ENCODE results near the gene SUPT7L. TPM values are rescaled to one million over a fixed set of nuclear protein-coding genes. Genes with fewer than 3 reads are reported as not detected.
"Not testable (repeated sequence)": the region's sequence is repeated elsewhere in the genome, so short reads cannot be mapped to it uniquely, and the experiment has no call there.

Gene SUPT7L
- total RNA-seq, 4 donors from 2014 or later: 28.2 to 46.2 (median 40.2) TPM

- Histone ChIP-seq H3K9me3 (no peaks in the 10 kb centered on the region), H3K27ac (no peak overlapping the region), H3K4me3 (no peak overlapping the region), H3K36me3 (peaks cover 0 to 58% (median 0%) of the 10 kb centered on the region in 3 donors), H3K27me3 (no peaks in the 10 kb centered on the region), H3K4me1 (peaks cover 0 to 15% (median 0%) of the 10 kb centered on the region in 4 donors)
- TF ChIP-seq POLR2A (IDR thresholded peaks at IDR 0.05): no peak
- TF ChIP-seq CTCF (IDR thresholded peaks at IDR 0.05): peak; percentile 74 to 99 (median 98)
- DNase-seq: peak; percentile 59 to 92 (median 85)
Measured at GRCh38 chr2:27683390-27684071, 20.1 kb upstream of the SUPT7L start.

GRCh38 chr2:27682334-27682771, 18.9 kb upstream of the SUPT7L start:
- peaks cover 0 to 58% (median 0%) of the 10 kb centered on the region in 3 donors for H3K36me3 ChIP-seq
- H3K27me3 ChIP-seq, H3K27ac ChIP-seq, H3K9me3 ChIP-seq, H3K4me3 ChIP-seq, DNase-seq: not testable (repeated sequence)
- H3K4me1 ChIP-seq: peaks cover 0 to 15% (median 0%) of the 10 kb centered on the region in 4 donors

GRCh38 chr2:27681841-27682240, 18.4 kb upstream of the SUPT7L start:
- H3K27me3 ChIP-seq: no peaks in the 10 kb centered on the region
- TF ChIP-seq CTCF (IDR thresholded peaks at IDR 0.05) (no peak), POLR2A (IDR thresholded peaks at IDR 0.05) (no peak)
- H3K36me3 ChIP-seq: peaks cover 0 to 58% (median 0%) of the 10 kb centered on the region in 3 donors
- peak in 1 of 3 donors; percentile 67 for DNase-seq
- peaks cover 0 to 15% (median 0%) of the 10 kb centered on the region in 4 donors for H3K4me1 ChIP-seq
- H3K27ac ChIP-seq: no peak overlapping the region
- H3K9me3 ChIP-seq: no peaks in the 10 kb centered on the region
- no peak overlapping the region for H3K4me3 ChIP-seq

GRCh38 chr2:27680571-27680970, 17.2 kb upstream of the SUPT7L start:
- Histone ChIP-seq H3K36me3 (peaks cover 0 to 58% (median 0%) of the 10 kb centered on the region in 3 donors), H3K4me3 (no peak overlapping the region), H3K27ac (no peak overlapping the region), H3K27me3 (no peaks in the 10 kb centered on the region), H3K4me1 (peaks cover 0 to 15% (median 0%) of the 10 kb centered on the region in 4 donors), H3K9me3 (no peaks in the 10 kb centered on the region)
- TF ChIP-seq CTCF (IDR thresholded peaks at IDR 0.05) (no peak), POLR2A (IDR thresholded peaks at IDR 0.05) (no peak)
- DNase-seq: no peak

GRCh38 chr2:27672723-27673486, 9.5 kb upstream of the SUPT7L start:
- peaks cover 0 to 86% (median 5%) of the 10 kb centered on the region in 3 donors for H3K36me3 ChIP-seq

More at GRCh38 chr2:27672723-27673486, 9.5 kb upstream of the SUPT7L start:
- Histone ChIP-seq H3K4me1 (no peaks in the 10 kb centered on the region), H3K27ac (no peak overlapping the region), H3K9me3 (no peaks in the 10 kb centered on the region), H3K4me3 (no peak overlapping the region), H3K27me3 (no peaks in the 10 kb centered on the region)
- DNase-seq: no peak
- TF ChIP-seq POLR2A (IDR thresholded peaks at IDR 0.05) (no peak), CTCF (IDR thresholded peaks at IDR 0.05) (no peak)
